ENCODE results near the gene IGLL5.
"Not testable (repeated sequence)": the region's sequence is repeated elsewhere in the genome, so short reads cannot be mapped to it uniquely, and the experiment has no call there.

The IGLL5 gene

DNA sequence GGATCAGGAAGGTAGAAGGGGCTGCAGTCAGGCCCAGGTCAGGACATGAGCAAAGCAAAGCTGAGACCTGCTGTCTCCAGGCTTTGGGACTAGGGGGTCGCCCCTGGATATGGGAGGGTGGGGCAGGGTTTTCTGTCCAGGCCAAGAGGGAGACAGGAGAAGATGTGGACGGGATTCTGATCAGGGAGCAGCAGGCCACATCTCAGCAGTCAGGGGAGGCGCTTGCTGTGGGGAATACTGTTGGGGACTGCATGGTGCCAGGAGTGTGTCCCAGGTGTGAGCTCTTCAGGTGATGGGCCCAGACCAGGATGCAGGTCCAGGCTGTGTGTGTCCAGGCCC is 29.3 kb downstream of the IGLL5 start:
- no peak for DNase-seq

DNA sequence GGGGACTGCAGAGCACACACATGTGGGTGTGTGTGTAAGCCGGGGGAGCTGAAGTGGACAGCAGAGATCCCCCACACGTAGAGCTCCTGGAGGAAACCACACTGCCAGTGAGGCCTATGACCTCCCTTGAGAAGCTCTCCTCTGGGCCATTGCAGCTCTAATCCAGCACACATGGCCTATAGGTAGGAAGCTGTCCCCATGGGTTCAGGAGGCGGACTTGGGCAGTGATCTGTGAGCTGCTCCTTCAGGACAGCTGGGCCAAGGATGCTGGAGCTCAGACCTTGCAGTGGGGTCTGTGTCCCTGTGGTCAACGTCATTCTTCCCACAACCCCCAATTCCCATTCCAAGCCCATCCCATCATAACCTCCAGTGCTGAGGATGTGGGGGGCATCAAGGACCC is 29.8 kb downstream of the IGLL5 start:
- no peak for DNase-seq

DNA sequence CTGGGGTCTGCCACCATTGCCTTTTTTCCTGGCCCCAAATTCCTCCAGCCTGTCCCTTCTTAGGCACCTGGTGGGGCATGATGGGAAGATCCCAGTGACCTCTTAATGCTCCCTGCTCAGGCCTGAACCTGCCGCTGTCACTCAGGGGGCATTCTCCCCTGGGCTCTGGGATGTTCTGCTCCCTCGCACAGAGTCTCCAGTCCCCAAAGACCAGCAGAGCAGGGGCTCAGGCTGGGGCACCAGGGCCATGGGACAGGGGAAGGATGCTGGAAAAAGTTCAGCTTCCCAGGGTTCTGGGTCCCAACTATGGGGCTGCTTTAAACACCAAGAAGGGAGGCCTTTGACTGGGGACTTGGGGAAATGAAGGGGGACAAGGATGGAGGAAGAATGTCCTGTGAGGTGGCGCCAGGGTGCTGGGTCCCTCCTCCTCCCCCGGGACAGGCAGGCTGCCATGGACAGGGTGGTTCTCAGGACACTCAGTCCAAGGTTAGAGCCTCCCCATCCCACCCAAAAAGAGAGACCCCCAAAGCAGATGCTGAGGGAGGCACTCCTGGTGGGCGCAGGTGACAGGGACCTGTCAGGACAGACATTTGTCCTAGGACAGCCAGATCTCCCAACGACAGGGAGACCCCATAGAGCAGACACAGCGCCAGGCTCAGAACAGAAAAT is 30.8 kb downstream of the IGLL5 start:
- no peak for DNase-seq

DNA sequence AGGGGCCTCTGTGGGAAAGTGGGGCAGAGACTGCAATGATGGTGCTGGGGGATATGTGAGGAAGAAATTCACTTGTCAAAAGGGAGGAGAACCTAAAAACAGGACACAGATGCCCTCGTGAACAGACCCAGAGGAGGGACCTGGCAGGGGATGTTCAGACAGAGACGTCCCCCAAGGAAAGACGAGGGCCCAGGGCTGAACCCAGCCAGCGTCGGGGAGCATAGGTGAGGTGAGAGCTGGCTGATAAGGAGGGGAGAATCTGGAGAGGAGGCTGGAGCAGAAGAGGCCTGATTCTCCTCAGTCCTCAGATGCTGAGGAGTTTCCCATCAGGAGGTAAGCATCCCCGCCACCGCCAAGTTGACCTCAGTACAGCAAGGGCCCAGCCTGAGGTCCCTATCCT is 31.4 kb downstream of the IGLL5 start:
- DNase-seq = no peak

DNA sequence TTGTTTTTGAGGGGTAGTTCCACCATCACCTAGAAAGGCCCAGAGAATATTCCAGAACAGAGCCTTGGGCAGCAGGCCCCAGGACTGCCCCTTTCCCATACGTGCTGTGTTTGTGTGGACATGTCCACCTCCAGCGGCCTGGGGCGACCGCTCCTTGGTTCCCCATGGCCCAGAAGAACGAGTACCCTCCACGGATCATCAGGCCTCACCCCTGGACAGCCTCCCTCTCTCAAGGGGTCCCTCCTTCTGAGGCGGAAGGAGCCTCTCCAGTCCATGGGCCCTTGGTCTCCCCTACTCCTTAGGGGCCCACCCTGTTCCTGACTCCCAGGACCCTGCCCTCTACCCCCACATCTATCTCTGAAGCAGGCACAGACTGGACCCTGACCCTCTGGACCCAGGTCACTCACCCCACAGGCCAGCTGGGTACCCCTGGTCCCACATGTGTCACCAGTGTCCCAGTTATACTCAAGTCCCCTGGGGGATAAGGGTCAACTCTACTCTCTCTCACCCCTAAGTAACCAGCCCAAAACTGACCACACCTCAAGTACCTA is 32.6 kb downstream of the IGLL5 start:
- no peak for DNase-seq

DNA sequence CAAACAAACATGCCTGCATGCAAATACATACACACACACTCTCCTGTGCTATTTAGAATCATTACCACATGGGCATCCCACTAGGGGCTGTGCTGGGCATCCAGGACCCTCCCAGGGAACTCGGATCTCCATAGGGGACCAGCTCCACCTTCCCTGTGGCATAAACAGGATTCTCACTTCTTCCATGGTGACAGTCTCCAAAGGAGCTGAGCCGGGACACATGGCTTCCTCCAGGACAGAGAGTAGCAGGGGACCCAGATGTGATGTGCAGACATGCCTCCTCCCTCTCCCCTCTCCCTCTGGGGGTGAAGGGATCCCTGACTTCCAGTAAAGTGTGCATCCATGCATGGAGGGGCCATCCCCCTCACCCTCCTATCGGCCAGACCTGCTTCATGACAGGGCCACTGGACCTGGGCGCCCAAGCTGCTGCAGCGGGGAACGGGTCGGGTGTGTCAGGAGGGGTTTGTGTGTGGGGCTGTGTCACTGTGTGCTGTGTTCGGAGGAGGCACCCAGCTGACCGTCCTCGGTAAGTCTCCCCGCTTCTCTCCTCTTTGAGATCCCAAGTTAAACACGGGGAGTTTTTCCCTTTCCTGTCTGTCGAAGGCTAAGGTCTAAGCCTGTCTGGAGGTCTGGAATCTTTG is 33.4 kb downstream of the IGLL5 start:
- DNase-seq = no peak

DNA sequence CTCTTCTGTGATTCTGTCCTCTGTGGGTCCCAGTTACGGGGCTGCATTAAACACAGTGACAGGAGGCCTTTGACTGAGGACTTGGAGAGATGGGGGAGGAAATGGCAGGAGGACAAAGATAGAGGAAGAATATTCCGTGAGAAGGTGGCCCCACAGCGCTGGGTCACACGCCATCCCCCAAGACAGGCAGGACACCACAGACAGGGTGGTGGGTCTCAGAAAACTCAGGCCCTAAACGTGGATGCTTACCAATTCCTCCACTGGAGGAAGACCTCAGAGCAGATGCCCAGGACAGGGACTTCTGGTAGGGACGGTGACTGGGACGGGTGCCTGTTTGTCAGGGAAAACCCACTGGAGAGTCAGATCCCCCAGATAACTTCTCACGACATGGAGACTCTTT is 34.0 kb downstream of the IGLL5 start:
- DNase-seq = no peak

DNA sequence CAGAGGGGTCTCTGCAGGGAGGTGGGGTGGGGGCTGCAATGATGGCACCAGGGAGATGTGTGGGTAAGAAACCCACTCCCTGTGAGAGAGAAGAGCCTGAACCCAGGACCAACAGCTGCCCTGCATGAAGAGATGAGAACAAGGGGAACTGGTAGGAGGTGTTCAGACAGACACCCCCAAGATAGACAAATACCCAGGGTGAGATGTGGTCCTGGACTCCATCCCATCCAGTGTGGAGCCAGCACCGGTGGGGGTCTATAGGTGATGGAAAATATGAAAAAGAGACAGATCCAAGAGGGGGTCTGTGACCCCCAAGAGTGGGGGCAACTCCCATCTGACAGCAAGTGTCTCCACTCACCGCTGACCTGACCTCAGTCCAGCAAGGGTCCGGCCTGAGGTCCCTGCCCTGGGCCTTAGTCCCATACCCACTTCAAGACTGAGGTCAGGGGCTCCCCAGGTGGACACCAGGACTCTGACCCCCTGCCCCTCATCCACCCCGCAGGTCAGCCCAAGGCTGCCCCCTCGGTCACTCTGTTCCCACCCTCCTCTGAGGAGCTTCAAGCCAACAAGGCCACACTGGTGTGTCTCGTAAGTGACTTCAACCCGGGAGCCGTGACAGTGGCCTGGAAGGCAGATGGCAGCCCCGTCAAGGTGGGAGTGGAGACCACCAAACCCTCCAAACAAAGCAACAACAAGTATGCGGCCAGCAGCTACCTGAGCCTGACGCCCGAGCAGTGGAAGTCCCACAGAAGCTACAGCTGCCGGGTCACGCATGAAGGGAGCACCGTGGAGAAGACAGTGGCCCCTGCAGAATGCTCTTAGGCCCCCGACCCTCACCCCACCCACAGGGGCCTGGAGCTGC is 34.7 kb downstream of the IGLL5 start:
- not testable (repeated sequence) for DNase-seq

DNA sequence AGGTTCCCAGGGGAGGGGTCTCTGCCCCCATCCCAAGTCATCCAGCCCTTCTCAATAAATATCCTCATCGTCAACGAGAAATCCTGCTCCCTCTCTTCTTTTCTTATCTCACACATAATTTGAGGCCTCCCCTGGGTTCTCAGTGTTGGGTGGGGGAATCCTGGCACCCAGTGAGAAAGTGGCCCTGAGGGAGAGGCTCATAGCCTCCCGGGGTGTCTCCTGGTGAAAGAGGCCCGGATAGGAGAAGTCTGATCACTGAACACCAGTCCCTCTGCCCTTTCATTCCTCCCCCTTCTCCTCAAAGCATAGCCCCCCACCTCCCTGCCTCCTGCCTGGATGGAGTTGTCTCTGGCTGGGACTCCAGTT is 35.3 kb downstream of the IGLL5 start:
- no peak for DNase-seq

DNA sequence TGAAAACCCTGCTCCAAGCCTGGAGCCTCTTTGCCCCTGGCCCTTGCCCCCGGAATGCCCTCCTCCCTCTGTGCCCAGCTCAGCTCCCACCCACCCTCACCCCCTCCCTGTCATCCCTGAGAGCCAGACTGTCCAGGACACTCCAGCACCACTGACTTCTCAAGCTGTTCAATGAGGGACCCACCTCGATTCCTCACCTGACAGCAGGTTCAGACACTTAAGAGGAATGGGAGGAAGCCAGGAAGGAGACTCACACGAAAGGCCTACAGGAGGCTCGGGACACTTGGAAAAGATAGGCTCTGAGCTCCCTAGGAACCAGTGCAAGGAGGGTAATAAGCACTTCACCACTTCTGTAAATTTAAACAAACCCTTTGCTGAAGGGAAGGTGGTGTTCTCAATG is 35.8 kb downstream of the IGLL5 start:
- no peak for DNase-seq

DNA sequence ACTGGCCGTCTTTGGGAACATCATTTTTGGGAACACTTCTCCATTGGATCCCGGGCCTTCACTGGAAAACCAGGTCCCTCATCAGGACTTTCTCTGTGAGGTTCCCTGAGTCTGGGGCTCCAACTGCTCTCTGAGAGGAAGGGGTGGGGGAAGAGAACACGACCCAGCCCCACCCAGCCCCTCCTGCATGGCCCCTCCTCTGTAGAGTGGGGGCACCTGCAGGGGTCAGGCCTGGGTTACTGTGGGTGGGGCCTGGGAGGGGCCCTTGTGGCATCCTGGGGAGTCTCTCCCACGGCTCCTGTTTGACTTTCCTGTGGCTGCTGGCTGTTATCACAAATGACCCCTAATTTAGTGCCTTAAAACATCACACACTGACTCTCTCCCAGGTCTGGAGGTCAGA is 36.3 kb downstream of the IGLL5 start:
- no peak for DNase-seq

DNA sequence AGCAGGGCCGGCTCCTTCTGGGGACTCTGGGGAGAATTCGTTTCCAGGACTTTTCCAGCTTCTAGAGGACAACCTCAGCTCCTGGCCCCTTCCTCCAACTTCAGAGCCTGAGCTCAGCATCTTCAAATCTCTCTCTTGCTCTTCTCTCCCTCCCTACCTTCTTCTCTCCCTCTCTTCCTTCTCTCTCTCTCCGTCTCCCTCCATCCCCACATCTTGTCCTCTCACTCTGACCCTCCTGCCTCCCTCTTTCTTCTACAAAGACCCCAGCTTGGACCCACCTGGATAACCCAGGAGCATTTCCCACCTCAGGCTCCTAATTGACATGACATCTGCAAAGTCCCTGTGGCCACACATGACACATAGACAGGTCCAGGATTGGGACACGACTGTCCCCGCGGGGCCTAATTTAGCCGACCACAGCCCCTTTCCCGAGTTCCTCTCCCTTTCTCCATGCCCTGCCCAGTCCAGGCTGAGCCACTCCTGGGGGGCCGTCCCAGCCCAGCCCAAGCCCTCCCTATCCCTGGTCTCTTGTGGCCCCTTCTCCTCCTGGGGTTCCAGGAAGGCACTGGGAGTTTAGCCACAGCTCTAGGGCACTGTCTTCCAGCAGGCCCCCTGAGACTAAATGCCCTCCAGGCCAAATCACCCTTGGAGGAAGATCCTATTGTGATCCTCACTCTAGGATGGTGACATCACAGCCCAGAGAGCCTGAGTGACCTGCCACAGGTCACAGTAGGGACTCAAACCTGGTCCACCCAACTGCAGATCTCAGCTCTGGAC is 36.9 kb downstream of the IGLL5 start:
- no peak for DNase-seq

DNA sequence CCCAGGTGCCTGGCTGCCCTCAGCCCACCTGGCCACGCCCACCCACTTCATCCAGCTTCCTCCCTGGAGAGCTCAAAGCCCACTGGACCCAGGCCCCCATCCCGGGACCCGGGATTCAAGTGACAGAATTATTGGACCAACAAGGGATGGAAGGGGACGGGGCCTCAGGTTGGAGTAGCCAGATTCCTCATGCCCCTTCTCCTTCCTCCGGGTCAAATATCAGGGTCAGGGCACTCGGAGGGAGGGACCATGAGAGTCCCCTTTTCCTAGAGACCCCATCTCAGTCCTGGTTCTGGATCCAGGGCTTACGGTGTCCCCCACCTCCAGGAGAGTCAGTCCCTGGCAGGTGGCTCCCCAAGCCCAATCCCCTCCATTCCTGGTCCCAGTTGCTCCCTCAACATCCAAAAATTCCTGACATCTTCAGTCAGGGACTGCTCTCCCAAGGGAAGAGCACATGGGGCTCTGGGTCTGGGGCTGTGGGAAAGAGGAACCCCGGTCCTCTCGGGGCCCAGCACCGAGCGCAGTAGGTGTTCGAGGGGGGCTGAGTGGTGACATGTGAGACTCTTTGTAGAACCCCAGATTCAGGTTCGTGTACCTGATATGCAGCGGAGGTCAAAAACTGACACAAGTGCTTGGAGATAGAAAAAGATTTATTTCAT is 37.7 kb downstream of the IGLL5 start:
- no peak for DNase-seq

DNA sequence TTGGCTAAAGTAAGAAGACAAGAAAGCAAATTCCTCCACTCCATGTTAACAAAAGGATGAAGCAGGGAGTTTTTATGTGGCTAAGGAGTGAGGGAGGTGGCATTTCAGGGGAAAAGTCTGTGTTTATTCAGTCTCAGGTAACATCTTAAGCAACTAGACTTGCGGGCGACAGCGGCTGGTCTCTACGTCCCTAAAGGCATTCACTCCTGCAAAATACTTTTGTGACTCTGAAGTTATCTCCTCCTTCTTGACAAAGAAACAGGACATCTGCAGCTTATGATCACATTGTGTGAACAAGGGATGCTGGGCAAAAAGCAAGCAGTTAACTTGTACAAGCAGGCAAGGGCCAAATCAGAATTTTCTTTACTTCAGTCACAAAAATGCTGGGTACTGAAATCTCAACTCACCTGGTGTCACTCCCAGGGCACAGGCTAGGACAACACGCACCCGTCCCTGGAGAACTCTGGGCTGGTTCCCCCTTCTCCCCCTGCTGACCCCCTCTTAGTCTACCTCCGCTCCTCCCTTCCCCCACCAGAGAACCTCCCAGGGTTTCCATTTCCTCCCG is 38.3 kb downstream of the IGLL5 start:
- DNase-seq = no peak

DNA sequence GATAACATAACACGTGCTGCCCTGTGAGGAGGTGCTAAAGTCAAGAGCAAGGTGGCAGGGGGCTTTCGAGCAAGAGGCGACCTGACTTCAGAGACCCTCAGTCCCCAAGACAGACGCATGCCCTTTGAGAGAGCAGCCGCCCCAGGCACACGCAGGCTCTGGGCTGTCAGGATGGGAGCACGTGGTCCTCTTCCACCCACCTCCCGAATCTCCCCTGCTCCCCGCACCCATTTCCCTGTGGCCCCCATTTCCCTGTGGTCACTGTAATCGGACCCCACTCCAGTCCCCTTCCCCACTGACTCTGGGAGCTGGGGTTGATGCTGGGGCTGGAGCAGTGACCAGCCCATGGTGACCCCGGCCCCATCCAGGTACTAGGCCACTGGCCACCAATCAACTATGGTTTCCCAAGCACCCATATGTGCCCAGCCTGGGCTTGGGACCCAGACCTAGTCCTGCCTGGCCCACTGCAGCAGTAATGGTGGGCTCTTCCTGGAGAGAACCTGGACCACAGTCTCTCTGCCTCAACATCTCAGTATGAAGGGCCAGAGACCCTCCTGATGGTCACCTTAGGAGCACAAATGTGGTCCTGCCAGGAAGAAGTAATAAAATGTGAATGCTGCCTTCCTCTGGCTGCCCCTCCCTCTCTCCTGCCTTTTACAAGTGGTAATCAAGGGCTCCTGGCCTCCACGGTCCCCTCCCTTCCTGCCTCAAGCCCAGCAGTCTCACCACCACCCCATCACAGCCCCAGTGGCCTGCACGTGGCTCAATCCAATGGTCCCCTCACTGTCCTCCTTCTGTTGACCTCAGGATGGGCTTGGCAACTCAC is 39.0 kb downstream of the IGLL5 start:
- no peak for DNase-seq

DNA sequence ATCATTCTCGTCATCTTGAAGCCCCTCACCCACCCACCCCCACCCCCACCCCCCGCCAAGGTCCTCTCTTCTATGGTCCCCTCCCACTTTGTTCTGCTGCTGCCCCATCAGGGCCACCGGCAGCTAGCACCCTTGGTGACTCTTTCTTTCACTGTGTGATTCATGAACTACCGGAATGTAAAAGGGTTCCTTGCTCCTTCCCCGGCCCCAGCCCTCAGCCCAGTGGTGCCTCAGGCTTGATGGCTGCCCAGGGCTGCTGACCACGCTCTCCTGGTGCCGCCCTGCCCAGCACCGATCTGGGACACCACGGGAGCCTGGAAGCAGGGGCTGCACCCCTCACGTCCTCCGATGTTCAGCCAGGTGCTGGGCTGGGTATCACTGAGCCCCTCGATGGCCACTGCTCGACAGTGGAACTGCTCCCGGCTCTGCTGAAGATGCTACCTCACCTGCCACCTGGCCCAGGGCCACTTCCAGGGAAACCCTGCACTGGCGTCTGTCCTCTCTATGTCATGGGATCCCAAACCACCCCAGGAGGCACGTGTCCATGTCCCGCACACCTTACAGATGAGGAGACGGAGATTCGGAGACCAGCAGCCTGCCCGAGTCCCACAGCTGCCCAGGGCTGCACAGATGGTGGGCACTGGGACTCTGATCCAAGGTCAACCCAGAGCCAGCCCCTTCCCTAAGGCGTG is 39.7 kb downstream of the IGLL5 start:
- DNase-seq = no peak

DNA sequence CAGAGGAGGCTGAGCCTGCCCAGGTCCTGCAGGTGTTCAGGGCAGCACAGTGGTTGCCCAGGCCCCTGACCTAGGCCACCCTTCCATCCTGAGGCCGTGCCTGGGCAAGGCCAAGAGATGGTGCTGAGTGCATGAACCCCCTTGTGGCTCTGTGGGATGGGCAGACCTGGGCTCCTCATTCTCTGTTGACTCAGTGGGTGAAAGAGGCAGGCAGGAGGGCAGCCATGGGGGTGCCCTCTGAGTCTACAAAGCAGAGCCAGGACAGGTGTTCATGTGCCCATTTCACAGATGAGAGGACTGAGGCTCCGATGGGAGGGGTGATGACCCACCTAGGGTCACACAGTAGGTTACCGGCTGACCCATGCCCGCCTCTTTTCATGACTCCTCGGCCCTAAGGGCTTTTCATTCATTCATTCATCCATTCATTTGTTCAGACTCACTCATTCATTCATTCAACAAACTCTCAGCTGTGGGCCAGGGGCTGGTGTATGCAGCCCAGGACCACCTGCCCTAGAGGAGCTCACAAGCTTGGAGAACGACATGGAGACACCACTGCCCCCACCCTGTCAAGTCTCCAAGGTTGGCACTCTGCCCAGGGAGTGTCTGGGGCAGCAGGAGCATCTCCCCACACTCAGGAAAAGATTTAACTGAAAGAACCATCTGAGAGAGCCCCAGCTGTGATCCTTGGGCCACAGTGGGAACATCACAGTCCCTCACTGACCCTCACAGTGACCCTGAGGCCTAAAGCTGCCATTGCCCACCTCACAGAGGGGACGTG is 40.5 kb downstream of the IGLL5 start:
- no peak for DNase-seq

DNA sequence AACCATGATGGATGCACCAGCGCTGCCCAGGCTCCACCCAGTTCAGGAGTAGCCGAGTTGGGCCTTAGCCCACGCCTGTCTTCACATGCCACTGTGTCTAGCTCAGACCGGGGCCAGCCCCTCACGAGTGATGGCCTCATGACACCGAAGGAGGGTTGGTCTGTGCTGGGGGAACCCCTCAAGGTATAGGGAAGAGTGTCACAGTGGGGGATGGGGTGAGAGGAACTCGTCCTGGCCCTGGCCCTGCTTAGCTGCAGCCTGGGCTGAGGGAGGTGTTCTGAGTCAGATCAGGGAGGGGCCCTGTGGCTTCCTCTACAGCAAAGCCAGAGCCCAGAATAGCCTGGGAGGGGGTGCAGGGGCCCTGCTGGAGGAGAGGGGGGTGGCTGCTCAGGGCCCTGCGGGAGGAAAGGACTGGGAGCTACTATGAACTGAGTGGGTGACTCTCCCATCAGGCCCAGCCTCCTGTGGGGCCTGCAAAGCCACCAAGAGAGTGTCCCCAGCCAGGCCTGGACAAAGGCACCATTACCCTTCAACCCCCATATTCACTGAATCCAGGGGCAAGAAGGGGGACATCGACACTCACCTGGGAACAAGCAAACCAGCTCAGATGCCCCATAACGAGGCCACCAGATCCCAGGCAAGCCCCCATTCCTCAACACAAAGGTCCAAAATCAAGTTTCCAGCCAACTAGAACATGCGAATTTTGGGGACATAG is 41.2 kb downstream of the IGLL5 start:
- peak; percentile 38 for DNase-seq

All from activated CD4-positive, CD25-positive, alpha-beta regulatory T cell treated with anti-CD3 and anti-CD28 coated beads, Interleukin-2, amount 50 U/mL, for 72 hours (primary cell).